Activated CD8-positive, alpha-beta memory T cell treated with anti-CD3 and anti-CD28 coated beads for 24 hours (primary cell): Measurements from ENCODE around the gene MIGA1.
"Not testable (repeated sequence)": the region's sequence is repeated elsewhere in the genome, so short reads cannot be mapped to it uniquely, and the experiment has no call there.

ENCODE experiments used
- DNase-seq: peaks from one replicate; pipeline ENCODE4 v3.0.0-alpha.2; 2020

The MIGA1 gene, protein sequence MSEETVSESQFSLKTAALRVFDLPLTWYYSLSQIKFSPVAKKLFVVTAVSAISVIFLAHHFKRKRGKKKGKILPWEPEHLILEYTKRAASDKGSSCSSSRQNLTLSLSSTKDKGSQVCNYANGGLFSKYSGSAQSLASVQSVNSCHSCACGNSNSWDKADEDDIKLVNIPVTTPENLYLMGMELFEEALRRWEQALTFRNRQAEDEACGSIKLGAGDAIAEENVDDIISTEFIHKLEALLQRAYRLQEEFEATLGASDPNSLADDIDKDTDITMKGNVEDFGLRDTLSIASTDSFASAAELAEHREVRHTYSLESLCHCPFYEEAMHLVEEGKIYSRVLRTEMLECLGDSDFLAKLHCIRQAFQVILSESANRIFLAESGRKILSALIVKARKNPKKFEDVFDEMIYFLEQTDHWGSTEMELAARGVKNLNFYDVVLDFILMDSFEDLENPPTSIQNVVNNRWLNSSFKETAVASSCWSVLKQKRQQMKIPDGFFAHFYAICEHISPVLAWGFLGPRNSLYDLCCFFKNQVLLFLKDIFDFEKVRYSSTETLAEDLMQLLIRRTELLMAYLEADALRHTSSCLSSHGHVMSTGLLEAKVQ

DNA sequence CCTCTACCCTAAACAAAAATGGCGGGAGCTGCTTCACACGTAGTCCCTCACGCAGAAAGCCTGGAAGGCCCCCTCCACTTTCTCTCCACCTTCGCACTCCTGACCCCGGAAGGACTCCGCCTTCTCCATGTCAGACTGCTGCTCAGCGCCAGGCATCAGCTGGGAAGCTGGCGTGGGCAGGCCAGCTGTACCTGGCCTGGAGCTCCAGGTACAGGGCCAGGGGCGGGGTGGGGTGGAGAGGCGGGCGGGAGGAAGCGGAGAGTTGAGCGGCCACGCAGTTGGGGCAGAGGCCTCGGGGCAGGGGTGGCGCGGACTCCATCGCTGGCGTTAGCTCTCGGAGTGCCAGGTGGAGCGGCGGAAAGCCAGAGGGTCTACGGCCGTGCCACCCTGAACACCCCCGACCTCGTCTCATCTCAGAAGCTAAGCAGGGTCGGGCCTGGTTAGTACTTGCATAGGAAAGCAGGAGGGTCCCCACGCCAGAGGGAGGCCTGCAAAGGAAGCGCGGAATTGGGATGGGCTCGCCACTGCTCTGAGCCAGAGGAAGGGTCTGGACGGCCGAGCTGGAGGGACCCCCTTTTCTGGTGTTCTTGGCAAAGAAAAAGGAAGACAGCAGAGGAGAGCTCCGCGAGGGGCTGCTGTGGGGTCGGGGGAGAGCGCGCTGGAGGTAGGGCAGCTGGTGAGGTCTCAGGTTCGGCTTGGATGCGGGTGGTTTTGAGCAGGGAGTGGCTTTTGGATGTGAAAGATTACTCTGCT lies at the start of gene MIGA1:
TSS of gene MIGA1 (plus strand) at position 121 of the 753 bp plus-strand sequence. CDS start 3,604 bp downstream, outside the sequence.
- peak; percentile 90 for DNase-seq

GRCh38 chr1:77732090-77732489 lies 47.4 kb upstream of the MIGA1 start:
- no peak for DNase-seq

- no peak for DNase-seq
These were observed 40.2 kb upstream of the MIGA1 start for GRCh38 chr1:77739235-77739634.

- DNase-seq, result no peak
These were observed 38.1 kb upstream of the MIGA1 start for GRCh38 chr1:77741316-77741715.

- no peak for DNase-seq
These were observed 37.4 kb upstream of the MIGA1 start for GRCh38 chr1:77742011-77742555.

GRCh38 chr1:77744576-77744975 lies 34.9 kb upstream of the MIGA1 start:
- no peak for DNase-seq

GRCh38 chr1:77749489-77749888 lies 30.0 kb upstream of the MIGA1 start:
- DNase-seq, result not testable (repeated sequence)

DNA sequence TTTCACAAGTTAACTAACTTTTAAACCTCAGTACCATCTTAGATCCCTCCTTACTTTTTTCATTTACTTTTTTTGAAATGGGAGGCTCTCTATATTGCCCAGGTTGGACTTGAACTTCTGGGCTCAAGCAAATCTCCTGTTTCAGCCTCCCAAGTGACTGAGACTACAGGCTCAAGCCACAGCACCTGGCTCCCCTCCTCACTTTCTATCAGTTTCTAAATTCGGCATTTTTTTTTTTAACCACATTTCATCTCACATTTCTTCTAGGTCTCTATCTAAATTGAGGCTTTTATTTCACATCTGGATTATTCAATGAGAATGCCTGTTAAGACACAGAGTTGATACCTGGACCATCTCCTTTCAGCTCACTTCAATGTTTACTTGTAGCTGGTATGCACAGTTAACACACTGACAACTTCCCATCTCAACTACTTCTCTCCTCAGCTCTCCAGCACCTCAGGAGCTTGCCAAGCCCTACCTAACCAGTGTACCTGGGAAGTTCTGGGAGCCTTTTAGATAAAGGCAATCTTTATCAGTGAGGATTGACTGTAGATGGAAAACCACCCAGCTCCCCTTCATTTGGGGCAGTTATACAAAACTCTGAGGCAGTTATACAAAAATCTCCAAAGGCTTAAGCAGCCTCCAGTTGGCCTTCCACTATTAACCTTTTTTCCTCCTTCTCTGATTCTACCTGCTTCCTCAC lies 23.2 kb upstream of the MIGA1 start:
- no peak for DNase-seq

- no peak for DNase-seq
These were observed 22.3 kb upstream of the MIGA1 start for GRCh38 chr1:77757066-77757584.

- DNase-seq, result no peak
These were observed 21.8 kb upstream of the MIGA1 start for GRCh38 chr1:77757603-77758002.

DNA sequence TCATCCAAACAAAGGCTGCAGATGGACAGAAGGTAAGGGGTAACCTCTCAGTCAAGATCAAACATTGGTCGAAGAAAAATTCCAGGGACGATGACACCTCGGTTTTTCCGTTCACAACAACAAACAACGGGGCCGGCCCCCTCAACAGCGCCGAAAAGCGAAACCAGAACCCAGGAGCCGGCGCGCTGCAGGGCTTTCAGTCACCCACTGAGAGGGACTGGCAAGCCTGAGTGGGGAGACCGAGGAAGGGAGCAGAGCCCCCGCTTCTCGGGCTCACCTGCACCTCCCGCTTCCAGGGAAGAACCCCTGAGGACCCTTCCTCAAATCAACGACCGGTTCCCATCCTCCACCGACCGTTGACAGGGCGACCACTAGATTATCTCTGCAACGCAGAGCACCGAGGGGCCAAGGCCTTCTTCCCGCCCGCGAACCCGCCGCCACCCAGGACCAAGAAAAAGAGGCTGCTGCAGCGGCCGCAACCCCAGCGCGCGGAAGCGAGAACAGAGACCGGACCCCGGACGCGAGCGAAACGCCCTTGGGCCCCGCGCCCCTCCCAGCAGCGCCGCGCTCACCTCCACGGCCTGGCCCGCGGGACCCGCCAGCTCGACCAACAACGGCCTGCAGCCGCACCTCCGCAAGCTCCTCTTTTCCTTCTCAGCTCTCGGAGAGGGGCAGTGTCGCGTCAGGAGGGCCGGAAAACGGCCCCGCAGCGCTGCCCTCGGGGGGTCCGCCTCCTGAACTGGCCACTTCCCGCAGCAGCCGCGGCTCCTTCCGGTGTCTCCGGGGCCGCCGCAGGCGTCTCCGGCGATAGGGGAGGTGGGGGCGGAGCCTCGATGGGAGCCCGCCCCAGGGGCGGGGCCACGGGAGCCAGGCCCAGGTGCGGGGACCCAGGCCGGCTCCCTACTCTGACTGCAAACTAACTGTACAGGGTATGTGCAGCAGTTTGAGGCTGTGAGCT lies 20.1 kb upstream of the MIGA1 start, which contains the start of gene USP33:
TSS of gene USP33 (minus strand) at position 782 of the 958 bp plus-strand sequence. CDS start 18,155 bp downstream, outside the sequence.
- peak; percentile 96 for DNase-seq

DNA sequence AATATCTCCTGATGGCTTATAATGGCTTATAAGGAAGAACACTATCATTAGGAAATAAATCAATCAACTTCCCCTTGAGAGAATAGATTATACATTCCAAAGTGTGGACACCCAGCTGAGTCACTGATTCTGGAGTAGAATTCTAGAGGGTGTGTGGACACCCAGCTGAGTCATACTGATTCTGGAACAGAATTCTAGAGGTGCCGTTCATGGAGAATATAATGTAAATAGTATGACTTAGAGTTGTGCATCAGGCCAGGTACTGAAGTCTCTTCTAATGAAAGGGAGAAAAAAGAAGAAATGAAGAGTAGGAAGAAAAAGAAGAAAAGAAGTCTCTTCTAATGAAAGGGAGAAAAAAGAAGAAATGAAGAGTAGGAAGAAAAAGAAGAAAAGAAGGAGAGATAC lies 17.4 kb upstream of the MIGA1 start:
- no peak for DNase-seq

GRCh38 chr1:77768006-77768405 lies 11.4 kb upstream of the MIGA1 start:
- no peak for DNase-seq

DNA sequence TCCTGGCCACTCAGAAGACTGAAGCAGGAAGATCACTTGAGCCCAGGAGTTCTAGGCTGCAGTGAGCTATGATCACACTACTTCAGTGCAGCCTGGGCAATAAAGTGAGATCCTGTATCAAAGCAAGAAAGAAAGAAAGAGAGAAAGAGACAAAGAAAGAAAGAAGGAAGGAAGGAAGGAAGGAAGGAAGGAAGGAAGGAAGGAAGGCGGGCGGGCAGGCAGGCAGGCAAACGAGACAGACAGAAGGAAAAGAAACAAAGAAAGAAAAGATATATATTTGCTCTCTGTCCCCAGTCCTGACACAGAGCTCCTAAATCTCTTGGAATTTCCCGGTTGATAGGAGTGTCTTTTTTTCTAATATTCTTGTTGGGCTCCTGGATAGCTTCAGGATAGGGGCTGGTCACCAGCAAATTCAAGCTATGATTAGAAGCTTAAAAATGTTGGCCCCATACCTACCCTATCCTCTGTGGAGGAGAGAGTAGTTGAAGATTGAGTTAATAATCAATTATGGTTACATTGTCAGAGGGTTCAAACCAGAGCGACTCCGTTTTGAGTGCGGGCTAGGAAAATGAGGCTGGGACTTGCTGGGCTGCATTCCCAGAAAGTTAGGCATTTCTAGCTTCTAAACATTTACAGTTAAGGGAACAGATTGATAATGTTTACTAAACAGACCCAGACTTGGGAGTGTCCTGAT lies 3.3 kb upstream of the MIGA1 start:
- no peak for DNase-seq

DNA sequence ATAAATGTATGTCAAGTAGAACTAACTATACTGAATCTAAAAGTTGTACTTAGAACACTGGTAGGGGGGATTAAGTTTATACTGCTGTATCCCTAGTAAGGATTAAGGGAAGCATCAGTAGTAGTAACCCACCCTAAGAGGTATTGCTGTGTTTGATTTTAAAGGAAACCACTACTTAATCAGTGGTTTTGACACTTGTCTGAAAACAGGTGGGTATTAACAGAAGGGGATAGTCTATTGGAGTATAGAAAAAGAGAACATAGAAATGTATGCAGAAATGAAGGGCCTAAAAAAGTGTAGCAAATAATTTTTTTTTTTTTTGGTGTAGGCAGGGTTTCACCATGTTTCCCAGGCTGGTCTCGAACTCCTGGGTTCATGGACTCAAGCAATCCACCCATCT lies 2.2 kb downstream of the MIGA1 start:
- no peak for DNase-seq

GRCh38 chr1:77783141-77783540 lies 3.7 kb downstream of the MIGA1 start:
- no peak for DNase-seq

GRCh38 chr1:77786093-77786741 lies 6.8 kb downstream of the MIGA1 start:
- DNase-seq, result not testable (repeated sequence)

DNA sequence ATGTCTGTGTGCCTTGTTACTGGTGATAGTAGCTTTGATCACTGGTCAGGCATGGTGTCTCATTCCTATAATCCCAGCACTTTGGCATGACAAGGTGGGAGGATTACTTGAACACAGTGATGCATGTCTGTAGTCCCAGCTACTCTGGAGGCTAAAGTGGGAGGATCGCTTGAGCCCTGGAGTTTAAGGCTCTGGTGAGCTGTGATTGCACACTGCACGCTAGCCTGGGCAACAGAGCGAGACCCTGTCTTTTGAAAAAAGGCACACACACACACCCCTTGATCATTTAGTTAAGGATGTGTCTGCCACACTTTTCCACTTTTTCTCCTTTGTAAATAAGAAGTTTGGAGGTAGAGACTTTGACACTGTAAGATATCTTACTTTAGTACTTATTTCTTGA lies 15.1 kb downstream of the MIGA1 start:
- no peak for DNase-seq

DNA sequence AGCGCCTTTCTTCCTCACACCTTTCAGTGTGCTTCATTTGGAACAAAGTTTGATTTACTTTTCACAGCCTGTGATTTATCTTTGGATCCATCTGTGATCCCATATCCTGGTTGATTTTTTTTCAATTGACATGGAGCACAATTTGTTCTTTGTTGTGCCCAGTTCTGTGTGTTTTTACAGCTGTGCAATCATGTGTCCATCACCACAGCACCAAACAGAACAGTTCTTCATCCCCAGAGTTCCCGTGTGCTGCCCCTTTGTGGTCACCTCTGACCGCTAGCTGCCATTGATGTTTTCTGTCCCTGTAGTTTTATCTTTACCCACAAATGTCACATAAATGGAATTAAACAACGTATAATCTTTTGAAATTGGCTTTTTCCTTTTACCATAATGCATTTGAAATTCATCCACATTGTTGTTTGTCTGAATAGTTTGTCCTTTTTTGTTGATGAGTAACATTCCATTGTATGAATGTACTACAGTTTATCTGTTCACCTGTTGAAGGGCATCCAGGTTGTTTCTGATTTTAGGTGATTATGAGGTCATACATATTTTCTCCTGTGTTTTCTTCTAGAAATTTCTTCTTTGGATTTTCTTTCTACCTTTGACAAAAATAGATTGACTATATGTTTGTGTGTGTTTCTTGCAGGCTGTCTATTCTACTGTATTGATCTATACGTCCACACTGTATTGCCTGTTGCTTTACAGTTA lies 17.4 kb downstream of the MIGA1 start:
- no peak for DNase-seq
